Activated B cell treated with CpG ODN at 0.5 μM for 24 hours (primary cell): Measurements from ENCODE around the gene NPRL2. TPM values are rescaled to one million over a fixed set of nuclear protein-coding genes. Genes with fewer than 3 reads are reported as not detected.

Source experiments
- ATAC-seq: fragments of 200-7000 bp; cut with Tn5 transposase; one replicate; pipeline ENCODE4 v1.10.0; 2021; ENCODE audit warnings: low read depth, mild to moderate bottlenecking, moderate library complexity
- CTCF ChIA-PET: fragments of 350-600 bp; sonication (Branson Sonifier 250); formaldehyde crosslinking; loops from one replicate; lab custom pipeline; 2021; ENCODE audit warnings: antibody characterized with exemption; lab: Charles Lee
- POLR2A ChIA-PET: fragments of 350-600 bp; sonication (Branson Sonifier 250); formaldehyde crosslinking; loops from one replicate; lab custom pipeline; 2021; ENCODE audit warnings: antibody characterized with exemption; lab: Charles Lee
- DNase-seq: peaks from one replicate; pipeline ENCODE4 v3.0.0; 2022
- H3K27ac Mint-ChIP-seq: one replicate; pipeline ENCODE4 v1.8.0; 2020; ENCODE audit warnings: mixed read lengths
- H3K27me3 Mint-ChIP-seq: one replicate; pipeline ENCODE4 v1.8.0; 2021; ENCODE audit warnings: mixed read lengths
- H3K36me3 Mint-ChIP-seq: one replicate; pipeline ENCODE4 v1.8.0; 2021; ENCODE audit warnings: low read depth, mixed read lengths
- H3K4me1 Mint-ChIP-seq: one replicate; pipeline ENCODE4 v1.8.0; 2021; ENCODE audit warnings: mixed read lengths
- H3K4me3 Mint-ChIP-seq: one replicate; pipeline ENCODE4 v1.8.0; 2020; ENCODE audit warnings: mild to moderate bottlenecking, mixed read lengths
- H3K9me3 Mint-ChIP-seq: one replicate; pipeline ENCODE4 v1.8.0; 2020; ENCODE audit warnings: mixed read lengths
- CTCF ChIP-seq: fragments of 200-600 bp; IDR thresholded peaks from one replicate; pipeline ENCODE4 v1.8.0; 2022; ENCODE audit warnings: antibody characterized with exemption, mild to moderate bottlenecking
- intact Hi-C: fragments of 100-400 bp; cut with micrococcal nuclease; formaldehyde crosslinking; loops from one replicate; pipeline ENCODE4 v1.15.1; 2024
- total RNA-seq: library from RNA; stranded (reverse); gene quantifications from 2 replicates; pipeline ENCODE4 v1.2.3, GENCODE V29; 2022

Gene NPRL2
- total RNA-seq, 1 donor from 2014 or later: 23.6 TPM

DNA sequence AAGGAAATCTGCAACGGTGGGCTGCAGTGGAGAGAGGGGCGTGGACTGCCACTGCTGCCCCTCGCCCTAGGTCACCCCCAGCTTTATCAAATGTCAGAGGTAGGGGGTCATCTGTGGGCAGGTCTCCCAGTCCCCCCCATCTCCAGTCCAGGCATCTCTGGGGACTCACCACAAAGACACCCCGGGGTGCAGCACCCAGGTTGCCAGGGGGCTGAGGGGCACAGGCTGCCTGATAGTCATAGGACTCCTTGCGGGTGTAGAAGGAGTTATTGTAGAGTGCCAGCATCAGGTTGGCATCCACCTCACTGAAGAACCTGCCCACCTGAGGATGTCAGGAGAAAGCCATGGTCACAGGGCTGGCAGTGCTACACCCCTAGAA lies 15.3 kb upstream of the NPRL2 start:
- no peaks in the 10 kb centered on the region for H3K9me3 Mint-ChIP-seq
- no peaks in the 10 kb centered on the region for H3K36me3 Mint-ChIP-seq
- intact Hi-C loops: loop anchor here (1.0 kb wide), 3 partner anchors 16 to 250 kb away; partner anchors contain the start of genes CYB561D2 and NPRL2
- H3K27me3 Mint-ChIP-seq: peaks cover 2% of the 10 kb centered on the region
- TF ChIP-seq CTCF: no peak
- ChIA-PET CTCF (no interaction called here), POLR2A (interaction anchor here (1.0 to 2.1 kb wide), 8 partner anchors 9 to 250 kb away, joined by 3 to 21 read pairs (median 5); partner anchors contain the start of genes C3orf18, CYB561D2, NPRL2 and RASSF1)
- peak overlapping the region; percentile 85 for H3K4me3 Mint-ChIP-seq
- peak overlapping the region; percentile 83 for H3K27ac Mint-ChIP-seq
- peaks cover 19% of the 10 kb centered on the region for H3K4me1 Mint-ChIP-seq
- DNase-seq (no peak), ATAC-seq (no peak)

- ATAC-seq: peak; percentile 97
- no peaks in the 10 kb centered on the region for H3K36me3 Mint-ChIP-seq
- peak; percentile 85 for DNase-seq
- H3K4me3 Mint-ChIP-seq: peak overlapping the region; percentile 85
- POLR2A ChIA-PET: interaction anchor here (1.0 to 2.1 kb wide), 9 partner anchors 9 to 251 kb away, joined by 3 to 21 read pairs (median 5); partner anchors contain the start of genes C3orf18, CYB561D2, NPRL2 and RASSF1
- CTCF ChIA-PET: interaction anchor here (1.2 kb wide), 1 partner anchor 177 kb away, joined by 4 read pairs; no protein-coding TSS in a partner anchor
- H3K4me1 Mint-ChIP-seq: peaks cover 19% of the 10 kb centered on the region
- no peak for TF ChIP-seq CTCF
- intact Hi-C loops: loop anchor here (1.0 kb wide), 3 partner anchors 15 to 251 kb away; partner anchors contain the start of genes CYB561D2 and NPRL2
- H3K27ac Mint-ChIP-seq: peak overlapping the region; percentile 83
- peaks cover 2% of the 10 kb centered on the region for H3K27me3 Mint-ChIP-seq
- H3K9me3 Mint-ChIP-seq: no peaks in the 10 kb centered on the region
These were observed 14.7 kb upstream of the NPRL2 start for GRCh38 chr3:50365080-50365841.

DNA sequence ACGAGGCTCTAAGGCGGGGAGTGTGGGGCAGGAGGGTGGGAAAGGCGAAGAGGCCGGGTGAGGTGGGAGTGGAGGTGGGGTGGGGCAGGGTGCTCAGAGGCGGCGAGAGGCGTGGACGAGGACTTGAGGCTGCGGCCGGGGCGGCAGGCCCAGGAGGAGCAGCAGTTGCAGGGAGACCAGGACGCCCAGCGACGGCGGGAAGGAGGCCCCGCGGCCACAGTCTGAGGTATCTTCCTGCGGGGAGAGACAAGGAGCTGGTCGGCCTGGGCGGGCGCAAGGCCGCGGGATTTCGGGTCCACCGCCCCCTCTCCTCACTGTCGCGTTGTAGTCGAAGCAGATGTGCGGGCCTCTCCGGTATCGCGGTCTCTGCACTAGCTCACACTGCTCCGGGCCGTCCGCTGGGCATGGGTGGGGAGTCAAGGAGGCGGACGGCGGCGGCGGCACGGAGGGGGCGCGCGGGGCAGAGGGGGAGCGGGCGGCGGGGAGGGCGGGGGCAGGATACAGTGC lies 14.1 kb upstream of the NPRL2 start:
- DNase-seq (no peak), ATAC-seq (peak; percentile 23)
- H3K27ac Mint-ChIP-seq: no peak overlapping the region
- H3K4me1 Mint-ChIP-seq: peaks cover 24% of the 10 kb centered on the region
- POLR2A ChIA-PET: interaction anchor here (0.7 to 2.1 kb wide), 9 partner anchors 8 to 434 kb away, joined by 3 to 21 read pairs (median 4); partner anchors contain the start of genes CYB561D2, NPRL2, RASSF1 and TUSC2
- H3K4me3 Mint-ChIP-seq: peak overlapping the region; percentile 85
- H3K9me3 Mint-ChIP-seq: no peaks in the 10 kb centered on the region
- TF ChIP-seq CTCF: no peak
- intact Hi-C loops: loop anchor here (1.0 kb wide), 3 partner anchors 14 to 252 kb away; partner anchors contain the start of genes CYB561D2 and NPRL2
- H3K36me3 Mint-ChIP-seq: no peaks in the 10 kb centered on the region
- H3K27me3 Mint-ChIP-seq: peaks cover 2% of the 10 kb centered on the region
- CTCF ChIA-PET: interaction anchor here (1.2 kb wide), 1 partner anchor 177 kb away, joined by 4 read pairs; no protein-coding TSS in a partner anchor

DNA sequence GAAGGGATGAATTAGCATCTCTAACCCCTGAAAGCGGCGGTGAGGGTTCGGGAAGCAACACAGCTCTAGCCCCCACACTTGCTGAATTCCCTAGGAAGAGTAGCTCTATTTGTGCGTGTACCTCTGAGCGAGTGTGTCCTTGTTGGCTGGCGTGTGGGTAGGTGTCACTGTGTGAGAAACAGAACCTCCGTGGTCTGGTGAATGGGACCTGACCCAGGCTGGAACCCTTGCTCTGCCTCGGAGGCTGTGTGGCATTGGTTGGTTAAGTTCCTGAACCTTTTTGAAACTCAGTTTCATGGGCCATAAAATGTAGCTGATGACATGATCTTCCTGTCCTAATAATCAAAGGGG lies 9.2 kb upstream of the NPRL2 start:
- H3K36me3 Mint-ChIP-seq: peaks cover 30% of the 10 kb centered on the region
- ChIA-PET POLR2A (interaction anchor here (0.6 to 1.6 kb wide), 6 partner anchors 9 to 59 kb away, joined by 3 to 15 read pairs (median 5); partner anchors contain the start of genes CYB561D2 and NPRL2), CTCF (interaction anchor here (0.8 kb wide), 1 partner anchor 13 kb away, joined by 3 read pairs; no protein-coding TSS in a partner anchor)
- H3K4me1 Mint-ChIP-seq: peaks cover 50% of the 10 kb centered on the region
- ATAC-seq: peak; percentile 25
- intact Hi-C loops: loop anchor here (1.0 to 10.0 kb wide), 11 partner anchors 8 to 1695 kb away; partner anchors contain the start of genes DUSP7, HEMK1, HYAL3 and IFRD2
- TF ChIP-seq CTCF: no peak
- no peak for DNase-seq
- no peaks in the 10 kb centered on the region for H3K27me3 Mint-ChIP-seq
- peak overlapping the region; percentile 89 for H3K27ac Mint-ChIP-seq
- no peaks in the 10 kb centered on the region for H3K9me3 Mint-ChIP-seq
- H3K4me3 Mint-ChIP-seq: peak overlapping the region; percentile 96
